Measurements from ENCODE around the gene FAM50A.

Gene FAM50A

DNA sequence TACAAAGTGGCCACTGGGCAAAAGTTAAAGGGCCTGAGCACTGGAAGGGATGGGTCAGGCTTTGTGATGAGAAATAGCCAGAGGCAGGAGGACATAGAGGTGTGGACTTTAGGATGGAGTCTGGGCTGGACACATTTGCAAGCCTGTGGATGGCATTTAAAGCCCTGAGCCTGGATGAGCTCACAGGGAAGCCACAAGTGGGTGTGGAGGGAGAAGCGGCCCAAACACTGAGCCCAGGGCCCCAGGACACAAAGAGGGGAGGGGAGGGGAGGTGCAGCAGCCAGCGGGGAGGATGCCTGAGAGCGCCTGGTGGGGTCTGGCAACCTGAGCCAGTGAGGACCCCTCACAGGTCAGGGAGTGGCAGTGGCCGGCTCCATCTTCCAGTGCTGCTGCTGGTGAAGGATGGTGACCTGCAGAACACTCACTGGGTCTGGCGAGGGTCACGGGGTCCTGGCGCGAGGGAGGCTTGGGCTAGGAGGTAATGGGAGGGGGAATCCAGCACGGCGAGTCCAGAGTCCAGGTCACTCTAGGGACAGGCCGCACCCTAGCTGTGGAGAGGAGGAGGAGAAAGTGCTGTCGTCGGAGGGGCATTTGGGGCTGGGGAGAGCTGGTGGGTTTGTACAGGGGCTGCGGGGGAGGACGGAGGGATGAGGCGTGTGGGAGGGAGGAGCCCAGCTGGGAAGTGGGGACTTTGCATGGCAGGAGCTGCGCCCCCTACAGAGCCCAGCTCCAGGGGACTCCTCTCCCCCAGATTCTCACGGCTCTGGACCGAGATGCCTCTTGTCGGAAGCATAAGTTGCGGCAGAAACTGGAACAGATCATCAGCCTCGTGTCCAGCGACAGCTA, 28.1 kb downstream of the FAM50A start:
- TF ChIP-seq, protein P1, sequence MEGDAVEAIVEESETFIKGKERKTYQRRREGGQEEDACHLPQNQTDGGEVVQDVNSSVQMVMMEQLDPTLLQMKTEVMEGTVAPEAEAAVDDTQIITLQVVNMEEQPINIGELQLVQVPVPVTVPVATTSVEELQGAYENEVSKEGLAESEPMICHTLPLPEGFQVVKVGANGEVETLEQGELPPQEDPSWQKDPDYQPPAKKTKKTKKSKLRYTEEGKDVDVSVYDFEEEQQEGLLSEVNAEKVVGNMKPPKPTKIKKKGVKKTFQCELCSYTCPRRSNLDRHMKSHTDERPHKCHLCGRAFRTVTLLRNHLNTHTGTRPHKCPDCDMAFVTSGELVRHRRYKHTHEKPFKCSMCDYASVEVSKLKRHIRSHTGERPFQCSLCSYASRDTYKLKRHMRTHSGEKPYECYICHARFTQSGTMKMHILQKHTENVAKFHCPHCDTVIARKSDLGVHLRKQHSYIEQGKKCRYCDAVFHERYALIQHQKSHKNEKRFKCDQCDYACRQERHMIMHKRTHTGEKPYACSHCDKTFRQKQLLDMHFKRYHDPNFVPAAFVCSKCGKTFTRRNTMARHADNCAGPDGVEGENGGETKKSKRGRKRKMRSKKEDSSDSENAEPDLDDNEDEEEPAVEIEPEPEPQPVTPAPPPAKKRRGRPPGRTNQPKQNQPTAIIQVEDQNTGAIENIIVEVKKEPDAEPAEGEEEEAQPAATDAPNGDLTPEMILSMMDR (conservative IDR thresholded peaks at IDR 0.05; ENCODE audit: low read depth, low read length), result no peak
- no peak for DNase-seq (ENCODE audit: low read depth)
- H3K4me3 ChIP-seq (ENCODE audit: low read depth, low read length), result no peak overlapping the region

DNA sequence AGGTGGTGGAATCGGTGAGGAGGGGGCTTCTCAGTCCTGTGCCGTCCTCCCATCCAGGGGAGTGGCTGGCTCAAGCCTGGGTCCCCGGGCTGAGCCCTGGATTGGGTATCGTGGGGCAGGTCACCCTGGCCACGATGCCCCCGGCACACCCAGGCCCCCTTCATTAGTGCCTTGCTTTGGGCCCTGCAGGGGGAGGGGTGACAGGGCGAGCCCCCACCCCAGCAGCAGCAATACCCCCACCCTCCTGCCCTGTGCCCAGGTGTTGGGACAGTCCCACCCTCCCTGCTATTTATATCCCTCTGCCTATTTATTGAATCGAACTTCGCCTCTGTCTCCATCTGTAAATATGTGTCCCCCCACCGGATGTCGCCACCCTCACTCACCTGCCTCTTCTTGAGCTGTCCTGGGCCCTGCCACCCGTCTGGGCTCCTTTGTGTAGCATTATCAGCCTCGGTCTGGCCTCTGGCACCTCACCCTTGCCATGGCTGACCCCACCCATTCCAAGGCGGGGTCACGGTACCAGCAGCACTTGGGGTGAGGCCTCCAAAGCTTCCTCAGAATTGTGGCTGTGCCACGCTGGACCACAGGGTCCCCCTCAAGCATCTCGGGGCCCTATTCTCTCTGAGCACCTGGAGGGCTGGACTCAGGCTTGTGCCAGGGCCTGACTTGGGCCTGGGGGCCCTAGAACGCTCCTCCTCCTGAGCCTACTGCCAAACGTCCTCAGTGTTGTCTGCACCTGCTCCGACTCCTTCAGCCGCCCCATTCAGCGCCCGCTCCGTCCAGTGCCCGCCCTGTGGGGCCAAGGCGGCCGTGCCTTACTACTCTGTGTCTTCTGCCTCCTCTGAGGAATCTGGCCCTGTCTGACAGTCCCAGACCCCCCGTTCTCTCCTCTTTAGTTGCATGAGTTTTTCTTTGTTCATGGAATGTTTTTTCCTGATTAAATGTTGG, 29.0 kb downstream of the FAM50A start:
- no peak overlapping the region for H3K4me3 ChIP-seq (ENCODE audit: low read depth, low read length)
- TF ChIP-seq, protein P1 (conservative IDR thresholded peaks at IDR 0.05; ENCODE audit: low read depth, low read length), result no peak
- no peak for DNase-seq (ENCODE audit: low read depth)

DNA sequence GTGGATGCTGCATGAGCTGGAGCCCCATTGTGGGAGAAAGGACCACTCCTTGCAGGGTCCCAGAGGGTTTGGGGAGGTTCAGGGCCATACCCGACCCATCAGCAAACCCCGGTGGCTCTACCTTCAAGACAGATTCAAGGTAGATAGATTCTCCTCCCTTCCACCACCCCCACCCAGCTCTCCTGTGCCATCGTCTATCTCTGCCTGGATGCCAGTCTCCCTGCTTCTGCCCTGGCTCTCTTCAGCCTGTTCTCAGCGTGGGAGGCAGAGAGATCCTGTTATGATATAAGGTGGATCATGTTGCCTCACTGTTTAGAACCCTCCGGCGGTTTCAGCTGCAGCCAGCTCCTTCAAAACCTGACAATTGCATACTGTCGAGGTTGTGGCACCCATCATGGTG, 29.7 kb downstream of the FAM50A start:
- TF ChIP-seq, protein P1 (conservative IDR thresholded peaks at IDR 0.05; ENCODE audit: low read depth, low read length), result no peak
- no peak overlapping the region for H3K4me3 ChIP-seq (ENCODE audit: low read depth, low read length)
- DNase-seq (ENCODE audit: low read depth), result no peak

DNA sequence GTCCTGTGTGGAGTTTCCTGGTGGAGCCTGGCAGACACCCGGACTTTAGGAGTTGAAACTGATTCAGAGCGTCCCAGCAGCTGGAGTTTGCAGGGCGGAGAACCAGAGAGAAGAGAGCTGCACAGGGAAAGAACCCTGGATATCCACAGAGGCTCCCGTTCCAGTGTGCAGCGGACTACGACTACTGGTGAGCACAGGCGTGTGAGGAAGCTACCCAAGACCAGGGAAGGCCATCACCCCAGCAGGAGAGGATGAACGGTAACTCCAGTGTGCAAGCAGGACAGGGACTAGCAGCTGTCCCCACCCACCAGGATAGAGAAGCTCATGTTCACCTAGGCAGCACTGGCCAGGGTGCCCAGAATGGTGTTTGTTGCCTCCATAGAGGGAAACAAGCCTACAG, 32.9 kb downstream of the FAM50A start:
- no peak for DNase-seq (ENCODE audit: low read depth)
- no peak overlapping the region for H3K4me3 ChIP-seq (ENCODE audit: low read depth, low read length)
- TF ChIP-seq, protein P1 (conservative IDR thresholded peaks at IDR 0.05; ENCODE audit: low read depth, low read length), result no peak

DNA sequence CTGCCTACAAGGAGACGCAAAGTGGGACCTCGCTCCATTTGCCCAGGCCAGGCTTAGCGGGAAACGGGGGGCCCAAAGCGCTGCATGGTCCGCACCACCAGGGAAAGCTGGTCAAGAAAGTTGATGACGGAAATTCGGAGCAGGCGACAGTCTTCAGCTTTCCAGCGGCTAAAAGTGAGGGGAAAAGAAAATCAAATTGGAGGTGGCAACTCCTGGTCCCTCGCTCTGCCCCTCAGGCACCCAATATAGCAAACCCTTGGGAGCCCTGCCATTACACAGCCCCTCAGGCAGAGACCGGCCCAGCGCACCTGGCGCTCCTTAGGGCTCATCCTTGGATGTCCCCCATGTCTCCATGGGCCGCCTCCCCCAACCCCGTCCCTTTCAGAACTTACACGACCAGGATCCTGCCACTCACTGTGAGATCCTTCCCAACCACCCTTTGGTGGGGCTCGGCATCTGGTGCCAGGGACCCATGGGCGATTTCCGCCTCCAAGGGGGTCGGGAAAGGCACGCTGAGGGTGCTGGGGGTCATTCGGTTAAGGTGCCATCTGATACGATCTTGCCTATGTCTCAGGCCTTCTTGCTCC, 34.0 kb downstream of the FAM50A start:
- no peak for DNase-seq (ENCODE audit: low read depth)
- TF ChIP-seq, protein P1 (conservative IDR thresholded peaks at IDR 0.05; ENCODE audit: low read depth, low read length), result no peak
- H3K4me3 ChIP-seq (ENCODE audit: low read depth, low read length), result peak overlapping the region; percentile 62

DNA sequence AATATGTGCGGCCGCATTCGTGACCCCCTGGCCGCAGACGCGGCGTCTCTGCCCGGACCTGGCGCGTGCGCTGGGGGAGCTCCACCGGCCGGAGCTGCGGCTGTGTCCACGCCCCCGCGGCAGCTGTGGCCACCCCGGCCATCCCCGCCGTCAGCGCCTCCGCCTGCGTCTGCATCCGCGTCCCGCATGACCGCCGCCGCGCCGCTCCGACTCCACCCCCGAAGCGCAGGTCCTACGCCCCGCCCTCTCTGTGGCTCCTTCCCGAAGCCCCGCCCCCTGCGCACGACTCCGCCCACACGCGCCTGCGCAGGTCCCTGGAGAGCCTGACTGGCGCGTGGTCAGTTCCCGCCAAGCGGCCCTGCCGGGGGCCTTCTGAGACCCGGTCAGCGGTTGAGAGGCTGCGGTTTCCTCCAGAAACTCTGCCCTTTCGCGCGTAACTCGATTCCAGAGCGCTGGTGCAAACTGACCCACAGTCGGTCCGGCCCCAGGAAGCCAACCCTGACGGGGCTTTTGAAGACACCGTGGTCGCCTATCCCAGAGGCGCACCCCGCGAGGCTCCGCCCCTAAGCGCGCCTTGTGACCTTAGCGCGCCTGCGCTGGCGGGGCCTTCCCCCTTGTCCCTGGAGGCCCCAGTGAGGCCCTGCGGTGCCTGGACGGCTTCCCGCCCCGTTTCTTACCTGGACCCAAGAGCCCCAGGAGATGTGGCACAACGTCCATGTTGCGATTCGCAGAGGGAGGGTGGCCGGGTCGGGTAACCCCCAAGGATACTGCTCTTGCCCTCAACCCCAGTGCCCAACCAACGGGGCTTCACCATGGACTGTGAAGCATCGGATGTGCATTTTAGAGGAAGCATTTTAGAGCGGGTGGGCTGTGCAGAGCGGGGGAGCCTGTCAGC, 35.0 kb downstream of the FAM50A start, which contains the start of gene LAGE3:
LAGE3 (minus strand) TSS at position 554 of the 895 bp plus-strand sequence; CDS start at position 188, 366 bp downstream.
- TF ChIP-seq, protein P1 (conservative IDR thresholded peaks at IDR 0.05; ENCODE audit: low read depth, low read length), result no peak
- DNase-seq (ENCODE audit: low read depth), result peak; percentile 93
- H3K4me3 ChIP-seq (ENCODE audit: low read depth, low read length), result peak within 1 kb of the TSS; percentile 62
